Epithelial cell of prostate (primary cell): ENCODE measurements around the gene MAP3K5.

Experiments used
- DNase-seq: peaks from one replicate; pipeline ENCODE4 v3.0.0-alpha.2; 2011; ENCODE audit warnings: low read depth, low spot score
- H3K27ac ChIP-seq: fragments of 450-650 bp; 2 replicates; pipeline ENCODE4 v1.5.1; 2017; ENCODE audit warnings: mild to moderate bottlenecking

Gene MAP3K5

DNA sequence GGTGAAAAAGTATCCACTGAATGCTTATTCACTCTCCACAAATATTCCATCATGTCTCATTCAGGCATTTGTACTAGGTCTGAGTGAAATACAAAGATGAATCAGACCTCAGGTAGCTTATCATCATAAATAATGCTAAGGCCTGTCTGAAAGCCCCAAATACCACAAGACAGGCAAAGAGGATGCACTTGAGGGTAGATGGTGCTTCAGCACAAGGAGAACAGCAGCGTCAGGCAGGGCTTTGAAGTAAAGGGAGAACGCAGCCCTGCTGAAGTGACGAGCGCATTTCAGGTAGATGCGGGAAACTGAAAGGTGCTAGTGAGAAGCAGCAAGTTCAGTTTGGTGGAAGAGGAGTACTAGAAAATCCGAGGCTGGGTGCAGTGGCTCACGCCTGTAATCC, 38.7 kb downstream of the MAP3K5 start:
- no peak overlapping the region for H3K27ac ChIP-seq

DNA sequence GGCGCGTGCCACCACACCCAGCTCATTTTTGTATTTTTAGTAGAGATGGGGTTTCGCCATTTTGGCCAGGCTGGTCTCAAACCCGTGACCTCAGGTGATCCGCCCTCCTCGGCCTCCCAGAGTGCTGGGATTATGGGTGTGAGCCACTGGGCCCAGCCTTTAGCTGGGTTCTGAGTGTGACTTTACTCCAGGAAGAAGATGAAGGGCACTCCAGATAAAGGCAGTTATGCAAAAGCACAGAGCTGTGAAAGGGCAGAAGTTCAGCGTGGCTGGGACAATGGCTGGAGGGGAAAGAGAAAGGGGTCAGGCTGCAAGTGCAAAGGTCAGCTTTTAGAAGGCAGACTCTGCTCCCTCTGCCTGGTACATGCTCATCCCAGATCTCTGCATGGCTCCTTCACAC, 39.7 kb downstream of the MAP3K5 start:
- DNase-seq = no peak
- H3K27ac ChIP-seq = no peak overlapping the region

More for the DNA sequence above, 38.7 kb downstream of the MAP3K5 start:
- DNase-seq = no peak

DNA sequence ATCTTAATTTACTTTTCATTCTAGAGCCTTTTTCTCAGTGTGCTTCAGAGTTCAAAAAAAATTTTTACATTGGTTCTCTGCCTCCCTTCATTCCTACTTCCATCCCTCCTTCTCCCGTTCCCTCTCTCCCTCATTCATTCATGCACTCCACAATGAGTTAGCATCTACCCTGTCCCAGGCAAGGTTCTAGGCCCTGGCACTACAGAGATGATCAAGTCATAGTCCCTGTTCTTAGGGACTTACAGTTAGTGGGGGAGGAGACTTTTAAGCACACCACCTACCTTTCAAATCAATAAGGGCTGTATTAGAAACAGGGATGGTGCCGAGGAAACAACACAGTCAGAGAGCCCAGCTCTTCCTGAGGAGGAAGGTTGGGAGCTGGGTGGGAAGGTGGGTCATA, 40.3 kb downstream of the MAP3K5 start:
- no peak for DNase-seq
- H3K27ac ChIP-seq = no peak overlapping the region

DNA sequence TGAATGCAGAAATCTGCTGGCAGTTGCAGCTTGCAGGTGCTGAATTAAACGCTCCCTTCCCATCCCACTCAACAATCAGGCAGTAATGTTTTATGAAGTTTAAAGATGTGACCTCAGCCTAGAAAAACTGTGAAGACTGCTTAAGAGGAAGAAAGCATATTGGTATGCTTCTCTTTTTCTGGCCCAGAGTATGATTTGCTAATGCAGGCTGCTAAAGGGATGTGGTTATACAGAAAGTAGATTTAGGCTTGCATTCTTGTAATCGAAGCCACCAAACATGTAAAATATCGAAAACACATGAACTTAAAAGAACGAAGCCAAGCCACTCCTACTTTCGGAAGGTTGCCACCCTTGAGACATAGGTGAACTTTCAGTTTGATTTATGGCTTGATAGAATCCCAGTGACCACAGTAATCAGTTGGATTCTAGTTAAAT, 40.7 kb downstream of the MAP3K5 start:
- no peak overlapping the region for H3K27ac ChIP-seq
- no peak for DNase-seq

DNA sequence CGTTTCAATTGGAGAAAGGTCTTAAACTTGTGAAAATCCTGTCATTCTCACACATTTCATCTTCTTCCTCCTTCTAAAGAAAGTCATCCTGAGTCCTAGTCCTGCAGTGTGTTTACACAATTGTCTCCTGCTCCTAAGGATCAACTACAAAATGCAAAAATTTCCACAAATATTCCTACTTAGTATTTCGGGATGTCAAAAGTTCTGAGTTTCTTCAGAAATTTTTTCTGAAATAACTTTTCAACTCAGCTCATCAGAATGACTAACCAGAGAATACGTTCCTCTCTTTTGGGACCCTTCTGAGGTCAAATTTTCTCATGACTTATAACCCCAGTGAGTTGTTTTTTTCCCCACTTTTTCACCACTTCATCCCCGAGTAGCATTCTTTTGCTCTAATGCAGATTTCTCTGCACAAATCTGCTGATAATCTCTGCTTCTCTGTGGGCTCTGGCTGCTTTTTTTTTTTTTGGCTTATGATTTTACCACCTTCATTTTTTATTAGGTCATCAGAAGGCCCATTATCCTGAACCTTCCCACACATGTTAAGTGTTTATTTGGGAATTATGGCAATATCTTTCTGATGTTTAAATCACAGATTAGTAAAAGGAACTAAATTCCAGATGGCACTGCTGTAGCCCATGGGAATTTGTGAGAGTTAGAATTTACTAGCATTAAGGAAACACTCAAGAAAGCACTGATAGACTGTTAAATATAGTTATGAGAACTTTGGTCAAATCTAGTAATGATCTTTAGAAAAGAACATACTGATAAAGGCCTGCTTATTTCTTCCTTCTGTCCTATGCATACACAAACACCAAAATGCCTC, 41.4 kb downstream of the MAP3K5 start:
- DNase-seq = no peak
- no peak overlapping the region for H3K27ac ChIP-seq

DNA sequence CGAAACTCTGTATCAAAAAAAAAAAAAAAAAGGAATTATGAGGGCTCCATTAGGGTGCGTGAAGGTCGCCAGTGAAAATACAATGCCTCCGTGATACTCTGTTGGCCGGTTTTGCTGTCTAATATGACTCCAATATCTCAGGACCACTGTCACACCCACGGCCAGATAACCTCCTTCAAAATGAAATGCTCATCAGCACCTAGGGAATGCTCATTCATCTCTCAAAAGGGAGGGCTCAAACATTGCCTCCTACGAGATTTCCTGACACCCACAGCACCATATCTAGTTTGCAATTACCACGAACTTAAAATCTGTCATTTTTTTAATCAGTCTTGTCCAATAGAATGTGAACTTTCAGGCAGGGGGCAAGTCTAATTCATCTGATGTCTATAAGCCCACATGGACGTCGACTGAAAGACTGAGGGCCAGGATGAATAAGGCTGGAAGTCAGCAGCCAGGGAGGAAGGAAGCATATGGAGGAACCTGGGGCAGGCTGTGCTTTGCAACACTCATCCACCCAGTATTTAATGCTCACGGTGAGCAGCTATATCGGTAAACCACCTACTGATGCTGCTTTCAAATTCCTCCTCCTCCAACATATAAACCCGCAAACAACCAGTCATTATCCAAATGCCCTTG, 42.8 kb downstream of the MAP3K5 start:
- no peak for DNase-seq
- H3K27ac ChIP-seq = no peak overlapping the region

DNA sequence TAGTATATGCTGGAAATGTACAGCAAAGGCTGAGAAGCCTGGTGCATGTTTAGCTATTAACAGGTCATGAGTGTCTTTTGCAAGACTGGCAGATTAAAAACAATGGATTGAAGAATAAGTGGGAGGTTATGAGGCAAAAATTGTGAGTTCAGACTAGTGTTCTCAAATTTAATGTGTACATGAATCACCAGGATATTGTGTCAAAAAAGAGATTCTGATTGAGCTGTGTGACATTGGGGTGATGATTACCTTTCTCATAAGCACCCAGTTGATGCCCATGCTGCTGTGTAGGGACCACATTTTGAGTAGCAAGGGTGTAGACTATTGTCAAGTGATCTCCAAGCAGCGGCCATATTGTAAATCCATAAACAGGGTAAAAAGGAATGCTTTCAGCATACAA, 44.8 kb downstream of the MAP3K5 start:
- H3K27ac ChIP-seq = no peak overlapping the region
- DNase-seq = no peak

DNA sequence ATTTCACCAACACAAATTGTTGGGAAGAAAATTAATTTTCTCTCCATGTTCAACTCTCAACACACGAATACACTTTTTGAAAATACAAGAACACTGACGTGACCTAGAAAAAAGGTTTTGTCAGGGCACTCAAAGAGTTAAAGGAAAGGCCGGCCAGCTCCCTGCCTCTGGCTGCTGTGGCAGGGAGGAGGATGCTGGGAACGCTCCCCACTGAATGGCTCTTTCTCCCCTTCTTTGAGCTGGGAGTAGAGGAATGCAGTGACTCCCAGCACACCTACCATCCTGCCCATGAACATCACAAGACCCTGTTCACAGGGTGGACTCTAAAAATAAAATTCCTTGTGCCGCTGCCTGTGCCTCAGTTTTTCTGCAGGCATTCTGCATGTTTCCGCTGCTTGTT, 47.0 kb downstream of the MAP3K5 start:
- H3K27ac ChIP-seq = no peak overlapping the region
- DNase-seq = no peak

DNA sequence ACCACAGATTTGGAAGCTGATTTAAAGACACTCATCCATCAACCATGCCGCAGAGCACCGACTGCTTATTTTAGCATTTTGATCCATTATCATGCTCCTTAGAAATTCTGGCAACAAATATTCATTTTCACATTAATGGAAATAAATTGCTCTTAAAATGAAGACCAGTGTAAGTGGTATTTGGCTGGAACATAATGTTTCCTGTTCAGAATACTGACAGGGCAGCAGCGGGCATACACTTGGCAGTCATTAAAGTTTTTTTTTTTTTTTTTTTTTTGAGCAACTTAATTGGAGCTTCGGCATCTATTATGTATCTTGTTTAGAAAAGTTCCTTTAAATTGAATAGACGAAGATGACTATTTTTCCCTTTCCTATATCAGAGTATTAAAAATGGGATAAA, 47.4 kb downstream of the MAP3K5 start:
- DNase-seq = no peak
- no peak overlapping the region for H3K27ac ChIP-seq

DNA sequence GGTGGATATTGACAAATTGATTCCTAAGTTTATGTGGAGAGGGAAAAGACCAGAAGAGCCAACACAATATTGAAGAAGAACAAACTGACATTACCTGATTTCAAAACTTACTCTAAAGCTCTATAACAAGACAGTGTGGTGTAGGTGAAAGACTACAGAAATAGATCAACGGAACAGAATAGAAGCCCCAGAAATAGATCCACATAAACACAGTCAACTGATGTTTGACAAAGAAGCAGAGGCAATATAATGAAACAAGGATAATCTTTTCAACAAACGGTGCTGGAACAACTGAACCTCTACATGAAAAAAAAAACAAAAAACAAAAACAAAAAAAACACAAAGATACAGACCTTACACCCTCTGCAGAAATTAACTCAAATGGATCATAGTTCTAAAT, 50.2 kb downstream of the MAP3K5 start:
- H3K27ac ChIP-seq = no peak overlapping the region
- no peak for DNase-seq

DNA sequence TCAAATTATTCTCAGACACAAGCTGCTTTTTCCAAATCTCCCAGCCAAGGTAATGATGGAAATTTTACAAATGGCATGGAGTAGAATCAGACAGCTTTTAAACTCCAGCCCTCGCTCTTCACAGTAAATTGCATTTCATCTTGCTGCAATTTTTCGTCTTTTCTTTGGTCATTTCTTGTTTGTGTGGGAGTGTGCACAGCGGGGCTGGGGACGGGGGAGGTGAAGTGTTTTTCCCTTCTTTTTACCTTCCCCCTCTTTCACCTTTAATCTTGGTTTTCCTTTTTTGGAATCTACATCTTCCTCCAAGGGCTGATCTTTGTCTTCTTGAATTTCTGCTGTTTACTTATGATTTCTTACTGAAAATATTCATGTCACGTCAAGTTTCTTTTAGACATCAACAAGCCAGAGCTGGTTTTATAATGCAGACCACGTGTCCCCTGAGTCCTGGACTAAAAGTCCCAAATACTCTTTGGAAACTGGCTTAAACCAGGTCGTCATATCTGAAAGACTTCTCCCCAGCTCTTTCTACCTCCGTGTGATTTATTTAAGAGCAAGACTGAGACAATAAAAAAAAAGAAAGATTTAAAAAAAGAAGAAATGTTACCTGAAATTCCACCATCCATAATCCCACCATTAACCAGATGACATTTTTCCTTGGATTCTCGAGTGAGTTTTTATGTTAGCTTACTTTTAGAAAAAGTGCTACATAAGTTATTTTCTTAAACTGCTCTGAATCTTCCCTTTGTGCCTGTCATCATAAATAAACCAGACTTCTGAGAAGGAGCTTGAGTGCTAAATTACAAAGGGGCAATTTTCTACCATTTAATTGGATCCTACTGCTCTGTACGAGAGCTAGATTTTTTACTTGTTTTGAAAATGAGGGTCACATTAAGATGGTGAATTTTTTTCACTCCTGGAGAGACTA, 52.0 kb downstream of the MAP3K5 start:
- H3K27ac ChIP-seq = peak overlapping the region; percentile 1
- DNase-seq = no peak

DNA sequence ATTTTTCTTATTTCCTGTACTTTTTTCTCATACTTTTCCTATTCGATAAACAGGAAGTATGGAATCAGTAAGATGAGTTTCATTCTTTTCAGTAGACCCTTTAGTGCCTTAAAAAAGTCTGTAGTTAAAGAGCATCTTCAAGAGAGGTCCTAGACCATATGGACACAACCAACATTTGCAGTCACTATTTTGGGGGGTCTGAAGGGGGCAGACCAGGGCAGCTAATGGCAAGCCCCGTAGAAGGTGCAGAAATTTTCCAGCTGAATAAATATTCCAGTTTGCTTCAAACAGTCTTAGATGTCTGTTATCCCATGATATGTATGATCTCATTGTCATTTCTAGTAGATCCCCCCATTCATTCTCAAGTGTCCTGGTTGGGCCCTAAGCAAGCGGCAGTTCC, 52.8 kb downstream of the MAP3K5 start:
- no peak overlapping the region for H3K27ac ChIP-seq
- DNase-seq = no peak

DNA sequence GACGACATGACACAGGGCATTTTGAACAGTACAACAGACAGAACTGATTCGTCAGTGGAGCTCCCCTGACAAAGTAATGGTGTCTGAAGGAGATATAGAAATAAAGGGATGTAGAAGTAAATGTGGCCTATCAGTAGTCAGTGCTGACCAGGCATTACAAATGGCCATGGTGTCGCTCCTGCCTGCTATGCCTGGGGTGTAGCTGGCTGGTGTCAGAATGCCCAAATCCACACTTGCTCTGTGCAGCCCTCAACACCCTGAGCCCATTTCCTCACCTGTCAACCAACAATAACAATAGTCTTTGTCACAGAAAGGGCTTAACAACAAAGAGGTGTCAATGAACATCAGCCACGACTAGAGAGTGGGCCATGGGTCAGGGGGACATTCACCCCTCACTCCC, 53.2 kb downstream of the MAP3K5 start:
- H3K27ac ChIP-seq = no peak overlapping the region

DNA sequence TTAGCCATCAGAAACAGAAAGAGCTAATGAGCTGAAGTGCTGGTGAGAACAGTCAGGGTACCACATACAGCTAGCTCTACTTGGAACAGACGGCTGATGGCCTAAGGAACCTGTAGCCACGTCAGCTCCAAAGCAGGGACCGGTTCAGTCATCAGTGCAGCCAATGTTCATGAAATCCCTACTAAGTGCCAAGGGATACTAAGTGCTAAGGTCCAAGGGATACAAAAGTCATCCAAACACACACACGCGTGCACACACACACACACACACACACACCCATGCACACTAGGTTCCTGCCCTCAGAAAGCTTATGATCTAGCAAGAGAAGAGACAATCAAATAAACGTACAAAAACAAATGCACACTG, 53.6 kb downstream of the MAP3K5 start:
- H3K27ac ChIP-seq = no peak overlapping the region
- DNase-seq = no peak

More for the DNA sequence above, 53.2 kb downstream of the MAP3K5 start:
- no peak for DNase-seq

DNA sequence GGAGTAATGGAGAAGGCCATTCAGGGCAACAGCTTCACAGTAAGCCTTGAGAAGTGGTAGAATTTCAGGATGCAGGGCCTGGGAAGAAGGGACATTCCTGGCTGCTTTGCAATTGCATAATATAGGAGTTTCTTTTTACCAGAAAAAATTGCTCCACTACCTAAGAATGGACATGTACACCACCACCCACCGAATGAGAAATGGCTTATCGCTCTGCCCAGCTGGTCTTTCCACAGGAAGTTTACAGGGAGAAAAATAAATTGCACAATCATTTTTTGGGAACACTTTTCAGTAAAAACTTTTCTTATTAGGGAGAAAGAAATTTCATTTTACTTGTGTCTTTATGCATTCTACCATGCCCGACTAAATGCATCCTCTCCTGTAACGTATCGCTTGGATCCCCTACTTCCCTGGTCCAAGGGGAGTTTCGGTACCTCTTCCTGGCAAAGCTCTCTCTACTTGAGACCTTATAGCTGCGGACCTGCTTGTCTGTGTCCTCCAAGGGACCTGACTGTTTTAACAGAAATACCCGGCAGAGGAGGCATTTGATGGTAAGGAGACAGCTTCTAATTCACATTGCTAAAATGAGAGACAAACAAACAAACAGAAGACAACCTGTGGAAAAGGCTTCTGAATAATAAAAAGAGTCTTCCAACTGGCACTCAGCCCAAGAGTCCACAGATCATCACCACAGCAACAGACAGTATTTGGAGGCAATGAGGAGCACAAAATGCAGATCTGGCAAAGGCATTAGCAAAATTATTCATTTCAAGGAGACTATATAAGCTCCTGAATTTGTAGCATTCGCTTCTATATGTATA, 54.2 kb downstream of the MAP3K5 start:
- DNase-seq = no peak
- H3K27ac ChIP-seq = no peak overlapping the region

DNA sequence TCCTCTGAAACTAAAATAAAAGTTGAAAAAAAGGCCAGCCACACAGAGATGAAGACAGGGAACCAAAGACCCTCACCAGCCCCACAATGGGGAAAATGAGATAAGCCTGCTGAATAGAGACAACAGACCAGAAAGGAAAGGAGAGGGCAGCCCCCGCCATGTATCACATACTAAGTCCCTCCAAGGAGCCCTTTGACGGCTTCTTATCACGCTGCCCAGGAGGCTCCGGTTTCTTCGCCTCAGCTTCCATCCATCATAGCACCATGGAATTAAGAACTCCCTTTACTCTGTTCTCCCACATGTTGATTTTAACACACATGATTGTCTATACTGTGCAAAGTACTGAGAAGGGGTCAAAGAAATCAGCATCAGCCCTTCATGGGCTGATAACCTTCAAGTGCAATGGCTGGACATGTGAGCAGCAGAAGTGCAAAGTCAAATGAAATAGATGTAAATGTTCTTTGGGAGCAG, 54.9 kb downstream of the MAP3K5 start:
- DNase-seq = no peak
- H3K27ac ChIP-seq = no peak overlapping the region

DNA sequence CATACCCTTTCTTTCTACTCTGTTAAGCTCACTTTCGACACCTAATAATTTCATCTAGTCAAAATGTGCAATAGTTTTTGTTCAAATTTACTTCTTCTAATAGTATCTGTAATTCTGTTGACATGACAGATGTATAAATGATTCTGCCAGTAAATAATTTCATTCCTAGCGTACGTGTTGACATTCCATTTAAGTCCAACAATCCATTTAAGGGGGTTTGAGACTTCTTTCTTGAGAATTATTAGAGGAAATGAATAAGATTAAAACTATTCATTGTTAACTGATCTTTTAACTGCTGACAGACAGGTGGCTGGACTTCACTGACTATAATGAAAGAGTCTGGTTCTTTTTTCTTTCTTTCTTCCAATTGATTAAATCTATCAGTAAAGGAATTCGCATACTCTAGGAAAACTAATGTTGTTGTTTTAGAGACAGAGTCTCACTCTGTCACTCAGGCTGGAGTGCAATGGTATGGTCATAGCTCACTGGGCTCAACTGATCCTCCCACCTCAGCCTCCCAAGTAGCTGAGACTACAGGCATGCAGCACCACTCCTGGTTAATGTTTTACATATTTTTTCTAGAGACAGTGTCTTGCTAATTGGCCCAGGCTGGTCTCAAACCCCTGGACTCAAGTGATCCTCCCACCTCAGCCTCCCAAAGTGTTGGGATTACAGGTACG, 55.9 kb downstream of the MAP3K5 start:
- no peak for DNase-seq
- H3K27ac ChIP-seq = no peak overlapping the region

DNA sequence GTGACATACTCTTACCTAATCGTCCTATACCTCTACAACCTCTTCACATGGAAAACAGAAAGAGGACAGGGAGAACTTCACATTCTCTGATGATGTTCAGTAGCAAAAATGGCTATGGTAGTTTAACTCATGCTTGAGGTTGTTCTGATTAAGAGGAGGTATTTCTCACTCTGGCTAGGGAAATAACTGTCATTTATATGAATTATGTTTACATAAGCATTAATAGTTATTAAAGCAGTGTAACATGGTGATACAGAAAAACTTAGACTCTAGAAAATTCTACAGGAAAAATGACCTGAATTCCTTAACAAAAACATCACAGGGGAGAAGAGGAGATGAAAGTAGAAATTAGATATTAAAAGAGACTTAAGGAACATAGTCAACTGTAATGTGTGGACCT, 57.3 kb downstream of the MAP3K5 start:
- DNase-seq = no peak
- H3K27ac ChIP-seq = no peak overlapping the region

DNA sequence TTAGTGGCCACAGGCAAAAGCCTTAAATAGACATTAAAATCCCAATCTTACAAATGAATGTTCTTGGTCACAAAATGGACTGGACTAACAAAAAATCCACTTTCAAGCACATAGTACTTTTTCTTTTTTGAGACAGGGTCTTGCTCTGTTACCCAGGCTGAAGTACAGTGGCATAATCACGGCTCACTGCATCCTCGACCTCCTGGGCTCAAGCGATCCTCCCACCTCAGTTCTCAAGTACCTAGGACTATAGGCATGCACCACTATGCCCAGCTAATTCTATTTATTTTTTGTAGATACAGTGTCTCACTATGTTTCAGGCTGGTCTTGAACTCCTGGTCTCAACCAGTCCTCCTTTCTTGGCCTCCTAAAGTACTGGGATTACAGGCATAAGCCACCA, 59.4 kb downstream of the MAP3K5 start:
- H3K27ac ChIP-seq = no peak overlapping the region
- DNase-seq = no peak
